GM23248 (cell line): ENCODE results near the gene NFIL3. TPM values are rescaled to one million over a fixed set of nuclear protein-coding genes. Genes with fewer than 3 reads are reported as not detected.
"Not testable (repeated sequence)": the region's sequence is repeated elsewhere in the genome, so short reads cannot be mapped to it uniquely, and the experiment has no call there.

Experiments
- DNase-seq: peaks from one replicate; pipeline ENCODE4 v3.0.0-alpha.2; 2015
- H2AFZ ChIP-seq: fragments of 200-600 bp; sonication (generic); 2 replicates; pipeline ENCODE4 v1.6.1; 2016; ENCODE audit warnings: antibody characterized with exemption
- H3F3A ChIP-seq: fragments of 200-600 bp; sonication (generic); 2 replicates; pipeline ENCODE4 v1.6.1; 2016; ENCODE audit warnings: mild to moderate bottlenecking, antibody characterized with exemption, mixed run types; ENCODE audit not compliant: insufficient read depth
- H3K27ac ChIP-seq: fragments of 200-600 bp; sonication (generic); 2 replicates; pipeline ENCODE4 v1.5.1; 2016; ENCODE audit warnings: mild to moderate bottlenecking
- H3K27me3 ChIP-seq: fragments of 200-600 bp; sonication (generic); replicated peaks from 2 replicates; pipeline ENCODE4 v1.6.1; 2016; ENCODE audit warnings: mild to moderate bottlenecking; ENCODE audit not compliant: insufficient read depth
- H3K36me3 ChIP-seq: fragments of 200-600 bp; sonication (generic); 2 replicates; pipeline ENCODE4 v1.6.1; 2016; ENCODE audit warnings: low read depth, mild to moderate bottlenecking
- H3K4me1 ChIP-seq: fragments of 200-600 bp; sonication (generic); 2 replicates; pipeline ENCODE4 v1.6.1; 2016; ENCODE audit warnings: mild to moderate bottlenecking; ENCODE audit not compliant: insufficient read depth
- H3K4me2 ChIP-seq: fragments of 200-600 bp; sonication (generic); one replicate; pipeline ENCODE4 v1.6.1; 2016; ENCODE audit warnings: mild to moderate bottlenecking; ENCODE audit not compliant: unreplicated experiment
- H3K4me3 ChIP-seq: fragments of 200-600 bp; sonication (generic); 2 replicates; pipeline ENCODE4 v1.5.1; 2016; ENCODE audit warnings: mild to moderate bottlenecking
- H3K79me2 ChIP-seq: fragments of 200-600 bp; sonication (generic); 2 replicates; pipeline ENCODE4 v1.6.1; 2016; ENCODE audit warnings: mild to moderate bottlenecking; ENCODE audit not compliant: insufficient read depth
- H3K9ac ChIP-seq: fragments of 200-600 bp; sonication (generic); 2 replicates; pipeline ENCODE4 v1.6.1; 2016; ENCODE audit warnings: mild to moderate bottlenecking
- H3K9me2 ChIP-seq: fragments of 200-600 bp; sonication (generic); 2 replicates; pipeline ENCODE4 v1.6.1; 2016; ENCODE audit warnings: mixed run types, mild to moderate bottlenecking, moderate library complexity; ENCODE audit not compliant: insufficient read depth
- H3K9me3 ChIP-seq: fragments of 200-600 bp; sonication (generic); one replicate; pipeline ENCODE4 v1.6.1; 2017; ENCODE audit warnings: low read depth
- H4K20me1 ChIP-seq: fragments of 200-600 bp; sonication (generic); 2 replicates; pipeline ENCODE4 v1.6.0; 2016; ENCODE audit not compliant: insufficient read depth
- EZH2 ChIP-seq: fragments of 200-600 bp; sonication (generic); IDR thresholded peaks from 2 replicates; pipeline ENCODE4 v1.6.1; 2018; ENCODE audit warnings: antibody characterized with exemption, mild to moderate bottlenecking; ENCODE audit not compliant: insufficient read depth, poor library complexity, severe bottlenecking
- EZH2phosphoT487 ChIP-seq: fragments of 200-600 bp; sonication (generic); IDR thresholded peaks from 2 replicates; pipeline ENCODE4 v1.6.1; 2018; ENCODE audit warnings: antibody characterized with exemption, moderate library complexity, mild to moderate bottlenecking, low read depth; ENCODE audit not compliant: insufficient read depth
- WGBS, 2 experiments: methylation state at CpG; one replicate each; pipeline ENCODE4 v1.1.6; 2015 to 2017; ENCODE audit warnings: low lambda C conversion rate in 2 of 2, low coverage in 1 of 2; ENCODE audit errors: missing lambda C conversion rate in 2 of 2; 5-methylcytosine and 5-hydroxymethylcytosine counted together
- in situ Hi-C: fragments of 300-500 bp; cut with MboI; formaldehyde crosslinking; loops from 2 replicates; pipeline ENCODE4 v1.15.0; 2020
- polyA plus RNA-seq: library from polyadenylated mRNA; unstranded; fragments of >200 nt; fragmentation: Nextera tagmentation; extraction: Ambion mirVana; gene quantifications from 2 replicates; pipeline ENCODE4 v1.2.1, GENCODE V29; 2016
- total RNA-seq: library from RNA; depleted of rRNA; stranded (reverse); fragments of >200 nt; shearing (Covaris generic); gene quantifications from 2 replicates; pipeline ENCODE4 v1.2.3, GENCODE V29; 2014

NFIL3 gene
- total and polyA plus RNA-seq, 2 experiments from 2014 or later: 5.4 to 11.3 TPM

GRCh38 chr9:91376239-91376638, 47.4 kb downstream of the NFIL3 start:
- no peak overlapping the region for H3K4me3 ChIP-seq
- DNase-seq: no peak
- 43 to 46% methylated on average over 4 of the region's 4 CpGs for WGBS, 2 experiments

GRCh38 chr9:91374939-91375338, 48.7 kb downstream of the NFIL3 start:
- in situ Hi-C loops: no loop called here

More at GRCh38 chr9:91376239-91376638, 47.4 kb downstream of the NFIL3 start:
- Histone ChIP-seq H3F3A (peaks cover 4% of the 10 kb centered on the region), H3K9me2 (no peaks in the 10 kb centered on the region), H3K4me2 (no peak overlapping the region), H3K27me3 (no peaks in the 10 kb centered on the region), H4K20me1 (no peaks in the 10 kb centered on the region), H3K9me3 (no peaks in the 10 kb centered on the region), H2AFZ (no peak overlapping the region), H3K27ac (no peak overlapping the region), H3K4me1 (peaks cover 22% of the 10 kb centered on the region), H3K36me3 (no peaks in the 10 kb centered on the region), H3K79me2 (no peaks in the 10 kb centered on the region), H3K9ac (no peak overlapping the region)
- in situ Hi-C loops: no loop called here
- TF ChIP-seq EZH2phosphoT487 (no peak), EZH2 (no peak)

DNA sequence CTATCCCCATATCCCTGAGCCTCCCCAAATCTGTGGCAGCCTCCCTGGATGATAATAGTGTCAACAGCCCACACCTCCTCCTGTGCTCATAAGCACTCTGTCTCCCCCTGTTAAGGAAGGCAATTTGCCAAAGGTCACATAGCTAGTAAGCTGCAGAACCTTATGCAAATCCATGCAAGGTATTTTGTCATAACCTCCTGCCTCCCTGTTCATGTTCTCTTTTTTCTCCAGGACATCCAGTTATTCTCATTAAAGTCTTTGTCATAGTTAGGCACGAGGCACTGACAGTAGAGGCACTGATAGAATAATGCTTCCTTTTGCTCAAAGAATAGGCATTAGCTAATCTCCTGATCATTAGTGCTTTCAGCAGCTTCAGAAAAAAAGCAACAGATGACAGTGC, 51.7 kb downstream of the NFIL3 start:
- Histone ChIP-seq H4K20me1 (no peaks in the 10 kb centered on the region), H3K4me2 (no peak overlapping the region), H3F3A (no peaks in the 10 kb centered on the region; the same call in 1 of the 2 replicates), H3K27ac (no peak overlapping the region), H3K4me3 (no peak overlapping the region), H3K36me3 (no peaks in the 10 kb centered on the region), H3K27me3 (no peaks in the 10 kb centered on the region), H3K9ac (no peak overlapping the region), H3K9me2 (no peaks in the 10 kb centered on the region), H2AFZ (no peak overlapping the region), H3K79me2 (no peaks in the 10 kb centered on the region), H3K4me1 (peaks cover 11% of the 10 kb centered on the region), H3K9me3 (no peaks in the 10 kb centered on the region)
- DNase-seq: no peak
- WGBS, 2 experiments: 68 to 80% methylated on average over 1 of the region's 1 CpG
- in situ Hi-C loops: no loop called here
- TF ChIP-seq EZH2phosphoT487: no peak

More at GRCh38 chr9:91374939-91375338, 48.7 kb downstream of the NFIL3 start:
- H3K27ac ChIP-seq: no peak overlapping the region; the same call in 1 of the 2 replicates
- 1 to 3% methylated on average over 3 of the region's 3 CpGs for WGBS, 2 experiments
- no peak overlapping the region for H2AFZ ChIP-seq
- H3K9ac ChIP-seq: no peak overlapping the region
- DNase-seq: peak; percentile 73
- H4K20me1 ChIP-seq: no peaks in the 10 kb centered on the region
- H3K9me3 ChIP-seq: no peaks in the 10 kb centered on the region
- H3K9me2 ChIP-seq: no peaks in the 10 kb centered on the region
- H3K79me2 ChIP-seq: no peaks in the 10 kb centered on the region
- peaks cover 22% of the 10 kb centered on the region for H3K4me1 ChIP-seq
- H3K4me2 ChIP-seq: peak overlapping the region; percentile 59
- TF ChIP-seq EZH2: no peak
- no peak for TF ChIP-seq EZH2phosphoT487
- no peaks in the 10 kb centered on the region for H3K36me3 ChIP-seq
- peaks cover 4% of the 10 kb centered on the region for H3F3A ChIP-seq
- 0 out of 2 replicates have a peak overlapping the region, but pooled peaks have one; percentile 9 for H3K4me3 ChIP-seq
- H3K27me3 ChIP-seq: no peaks in the 10 kb centered on the region

DNA sequence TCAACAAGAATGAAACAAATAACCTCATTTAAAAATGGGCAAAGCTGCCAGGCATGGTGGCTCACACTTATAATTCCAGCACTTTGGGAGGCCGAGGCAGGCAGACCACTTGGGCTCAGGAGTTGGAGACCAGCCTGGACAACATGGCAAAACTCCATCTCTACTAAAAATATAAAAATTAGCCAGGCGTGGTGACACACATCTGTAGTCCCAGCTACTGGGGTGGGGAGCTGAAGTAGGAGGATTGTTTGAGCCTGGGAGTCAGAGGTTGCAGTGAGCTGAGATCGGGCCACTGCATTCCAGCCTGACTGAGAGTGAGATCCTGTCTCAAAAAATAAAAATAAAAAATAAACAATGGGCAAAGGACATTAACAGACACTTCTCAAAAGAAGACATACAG, 53.6 kb downstream of the NFIL3 start:
- H3K4me1 ChIP-seq, H3K4me3 ChIP-seq, H3K36me3 ChIP-seq, H2AFZ ChIP-seq, H3F3A ChIP-seq, H3K27me3 ChIP-seq, in situ Hi-C loops, H3K4me2 ChIP-seq, H3K9me2 ChIP-seq, H4K20me1 ChIP-seq, H3K9me3 ChIP-seq, DNase-seq, H3K79me2 ChIP-seq, H3K9ac ChIP-seq, H3K27ac ChIP-seq: not testable (repeated sequence)
- WGBS, 2 experiments: 84 to 86% methylated on average over 3 of the region's 3 CpGs

- H3K9me2 ChIP-seq: no peaks in the 10 kb centered on the region
- H4K20me1 ChIP-seq: no peaks in the 10 kb centered on the region
- no peak for DNase-seq
- peaks cover 20% of the 10 kb centered on the region for H3K79me2 ChIP-seq
- H3K9me3 ChIP-seq: no peaks in the 10 kb centered on the region
- no peak overlapping the region for H3K4me2 ChIP-seq
- no peaks in the 10 kb centered on the region for H3K27me3 ChIP-seq
- no peak overlapping the region for H3K9ac ChIP-seq
- peaks cover 10% of the 10 kb centered on the region; the same call in 1 of the 2 replicates for H3K4me1 ChIP-seq
- H3F3A ChIP-seq: peaks cover 4% of the 10 kb centered on the region; the same call in 1 of the 2 replicates
- H2AFZ ChIP-seq: no peak overlapping the region
- H3K4me3 ChIP-seq: no peak overlapping the region
- no peaks in the 10 kb centered on the region for H3K36me3 ChIP-seq
- no peak overlapping the region for H3K27ac ChIP-seq
- 77 to 89% methylated on average over 3 of the region's 3 CpGs for WGBS, 2 experiments
- in situ Hi-C loops: no loop called here
- TF ChIP-seq EZH2: no peak
- no peak for TF ChIP-seq EZH2phosphoT487
These were observed 58.9 kb downstream of the NFIL3 start for GRCh38 chr9:91364702-91365101.
